Posterior vena cava (tissue), 2 donors: ENCODE data around the gene DLGAP1. TPM values are rescaled to one million over a fixed set of nuclear protein-coding genes. Genes with fewer than 3 reads are reported as not detected.
"Not testable (repeated sequence)": the region's sequence is repeated elsewhere in the genome, so short reads cannot be mapped to it uniquely, and the experiment has no call there.

Source experiments
- DNase-seq: peaks from one replicate; pipeline ENCODE4 v3.0.0-alpha.2; 2020; ENCODE audit warnings: low spot score
- intact Hi-C, 2 donors: fragments of 100-400 bp; cut with DNase I; formaldehyde crosslinking; loops; one replicate each; pipeline versions ENCODE4 v1.14.1 to v1.14.2; 2022 to 2023
- total RNA-seq, 2 donors: library from RNA; stranded (reverse); fragmentation: NEBNext Ultra II Directional; extraction: Animal tissue kit (Norgen Biotek cat#: 25700); gene quantifications; one replicate each; pipeline ENCODE4 v1.2.1, GENCODE V29; 2021
- donor health status: DM: yes; HTN: yes; CAD: no.
- donor health status: DM: yes; HTN: yes; CAD: no.

Gene DLGAP1
- total RNA-seq, 2 donors from 2014 or later = 0.05 to 0.32 TPM

DNA sequence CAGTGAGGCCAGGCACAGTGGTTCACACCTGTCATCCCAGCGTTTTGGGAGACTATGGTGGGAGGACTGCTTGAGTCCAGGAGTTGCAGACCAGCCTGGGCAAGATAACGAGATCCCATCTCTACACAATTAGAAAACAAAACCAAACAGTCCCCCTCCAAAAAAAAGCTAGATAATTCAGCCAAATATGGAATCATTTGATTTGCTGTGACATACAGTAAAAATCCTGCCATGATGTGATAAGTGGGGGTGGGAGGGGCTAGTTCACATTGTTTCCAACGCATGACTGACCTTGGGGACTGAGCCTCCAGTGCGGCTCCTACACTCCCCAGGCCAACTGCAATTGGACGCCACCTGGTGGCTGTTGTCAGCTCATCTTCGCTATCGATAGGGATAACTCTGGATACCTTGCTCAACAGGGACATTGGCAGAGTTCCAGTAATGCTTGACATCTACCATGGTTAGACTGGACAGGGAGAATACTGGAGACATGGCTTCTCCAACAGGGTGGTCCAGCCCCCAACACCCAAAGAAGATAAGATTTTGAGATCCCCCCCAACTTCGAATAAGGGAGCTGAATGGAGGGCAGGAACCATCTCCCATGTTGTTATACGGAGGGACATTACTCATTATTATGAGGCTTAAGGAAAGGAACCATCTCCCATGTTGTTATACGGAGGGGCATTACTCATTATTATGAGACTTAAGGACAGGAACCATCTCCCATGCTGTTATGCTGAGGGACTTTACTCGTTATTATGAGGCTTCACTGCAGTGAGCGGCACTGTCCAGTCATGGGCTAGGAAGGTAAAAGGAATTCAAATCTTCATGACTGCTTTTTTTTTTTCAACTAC lies 869.2 kb downstream of the DLGAP1 start:
- peak; percentile 92 for DNase-seq
- intact Hi-C loops = loop anchor here in 1 of 2 donors (10.0 kb wide), 1 partner anchor 301 kb away; no protein-coding TSS in a partner anchor

DNA sequence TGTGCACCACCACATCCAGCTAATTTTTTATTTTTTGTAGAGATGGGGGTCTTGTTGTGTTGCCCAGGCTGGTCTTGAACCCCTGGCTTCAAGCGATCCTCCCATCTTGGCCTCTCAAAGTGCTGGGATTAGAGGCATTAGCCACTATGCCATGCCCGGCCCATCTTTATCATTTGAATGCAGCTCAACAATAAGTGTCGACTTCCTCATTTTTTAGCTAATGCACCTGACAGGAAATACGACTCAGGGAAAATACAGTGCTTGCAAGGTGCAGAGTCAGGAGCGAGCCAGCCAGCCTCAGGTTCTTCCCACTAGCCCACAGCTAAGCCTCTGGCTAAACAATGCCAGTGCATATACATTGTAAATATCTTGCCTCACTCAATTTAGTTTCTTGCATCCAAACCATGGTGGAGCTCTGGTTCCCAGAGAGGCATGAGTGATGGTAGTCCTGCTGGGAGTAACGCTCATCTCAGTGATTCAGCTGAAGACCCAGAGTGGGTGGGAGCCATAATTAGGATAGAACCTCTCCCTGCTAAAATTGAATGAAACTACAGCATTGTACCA lies 870.1 kb downstream of the DLGAP1 start:
- no peak for DNase-seq
- intact Hi-C loops = loop anchor here in 1 of 2 donors (10.0 kb wide), 1 partner anchor 300 kb away; no protein-coding TSS in a partner anchor

DNA sequence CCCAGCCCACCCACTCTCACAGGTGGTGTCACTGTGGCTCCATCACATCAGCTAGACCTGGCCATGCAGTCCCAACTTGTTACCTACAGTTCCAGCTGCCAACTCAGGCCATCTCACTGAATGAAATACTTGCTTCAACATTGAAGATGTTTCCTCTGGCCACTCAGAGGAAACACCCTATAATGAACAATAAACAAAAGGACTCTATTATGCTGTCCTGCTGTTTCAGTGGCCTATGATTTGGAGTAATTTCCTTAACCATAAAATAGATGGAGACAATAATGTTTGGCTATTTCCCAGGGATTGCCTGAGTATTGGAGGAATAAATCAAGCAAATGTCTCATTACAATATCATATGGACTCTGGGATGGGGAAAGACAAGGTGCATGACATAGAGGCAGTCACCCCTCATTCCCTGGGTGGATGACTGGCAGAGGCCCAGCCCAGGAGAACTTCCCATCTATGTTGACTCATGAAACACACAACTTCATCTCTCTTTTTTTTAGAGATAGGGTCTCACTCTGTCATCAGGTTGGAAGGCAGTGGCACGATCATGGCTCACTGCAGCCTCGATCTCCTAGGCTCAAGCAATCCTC lies 870.7 kb downstream of the DLGAP1 start:
- intact Hi-C loops = loop anchor here in 1 of 2 donors (10.0 kb wide), 1 partner anchor 300 kb away; no protein-coding TSS in a partner anchor
- no peak for DNase-seq

DNA sequence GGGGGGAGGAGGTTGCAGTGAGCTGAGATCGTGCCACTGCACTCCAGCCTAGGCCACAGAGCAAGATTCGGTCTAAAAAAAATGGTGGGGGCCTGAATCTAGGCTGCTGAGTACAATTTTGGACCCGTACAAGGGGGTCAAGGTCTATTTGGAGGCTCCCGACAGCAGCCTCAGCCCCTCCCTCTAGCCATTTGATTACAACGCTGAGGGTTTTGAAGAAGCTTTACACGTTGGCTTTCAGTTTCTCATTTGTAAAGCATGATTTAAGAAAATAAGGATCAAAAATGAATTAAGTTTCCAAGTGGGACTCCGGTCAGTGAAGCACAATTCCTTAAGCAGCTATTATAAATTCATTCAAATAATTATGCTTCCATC lies 871.2 kb downstream of the DLGAP1 start:
- intact Hi-C loops = loop anchor here in 1 of 2 donors (10.0 kb wide), 1 partner anchor 299 kb away; no protein-coding TSS in a partner anchor
- DNase-seq = no peak

DNA sequence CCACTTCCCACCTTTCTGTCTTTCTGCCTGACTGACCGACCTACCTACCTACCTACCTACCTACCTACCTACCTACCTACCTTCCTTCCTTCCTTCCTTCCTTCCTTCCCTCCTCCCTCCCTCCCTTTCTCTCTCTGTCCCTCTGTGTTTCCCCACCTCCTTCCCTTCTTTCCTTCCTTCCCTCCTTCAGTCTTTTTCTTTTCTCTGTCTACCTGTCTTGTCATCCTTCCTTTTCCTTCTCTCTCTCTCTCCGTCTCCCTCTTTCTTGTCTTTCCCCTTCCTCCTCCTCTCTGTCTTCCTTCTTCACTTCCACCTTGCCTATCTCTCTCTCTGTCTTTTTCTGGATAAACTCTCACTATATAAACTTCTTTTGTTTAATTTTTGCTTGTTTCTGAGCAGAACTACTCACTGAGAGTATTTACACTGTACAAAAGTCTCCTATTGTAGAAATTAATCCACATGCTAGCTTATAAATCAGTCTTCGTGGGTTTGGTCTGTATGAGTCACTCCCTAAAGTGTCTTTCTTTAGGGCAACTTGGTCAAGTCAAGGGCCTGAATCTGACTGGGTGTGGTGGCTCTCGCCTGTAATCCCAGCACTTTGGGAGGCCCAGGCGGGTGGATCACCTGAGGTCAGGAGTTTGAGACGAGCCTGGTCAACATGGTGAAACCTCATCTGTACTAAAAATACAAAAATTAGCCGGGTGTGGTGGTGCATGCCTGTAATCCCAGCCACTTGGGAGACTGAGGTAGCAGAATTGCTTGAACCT lies 871.8 kb downstream of the DLGAP1 start:
- DNase-seq = not testable (repeated sequence)
- intact Hi-C loops = loop anchor here in 1 of 2 donors (10.0 kb wide), 1 partner anchor 298 kb away; no protein-coding TSS in a partner anchor

DNA sequence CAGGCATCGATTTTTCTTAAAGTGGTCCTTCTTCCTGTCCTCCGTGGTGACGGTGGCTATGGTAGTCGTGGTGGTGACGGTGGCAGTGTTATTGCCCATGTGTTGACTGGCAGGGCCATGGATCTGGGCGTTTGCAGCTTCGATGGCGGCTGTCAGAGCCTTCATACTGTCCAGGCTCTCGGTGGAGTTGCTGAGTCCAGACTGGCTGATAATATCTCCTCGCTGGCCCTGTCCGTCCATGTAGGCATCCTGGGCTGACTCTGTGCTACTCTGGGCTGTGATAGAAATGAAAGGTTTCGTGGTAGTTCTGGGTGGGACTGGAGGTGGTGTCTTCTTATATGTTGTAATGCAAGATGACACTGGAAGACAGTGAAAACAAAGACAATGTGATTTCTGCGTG lies 873.2 kb downstream of the DLGAP1 start:
- DNase-seq = no peak
- intact Hi-C loops = loop anchor here in 1 of 2 donors (10.0 kb wide), 1 partner anchor 297 kb away; no protein-coding TSS in a partner anchor

DNA sequence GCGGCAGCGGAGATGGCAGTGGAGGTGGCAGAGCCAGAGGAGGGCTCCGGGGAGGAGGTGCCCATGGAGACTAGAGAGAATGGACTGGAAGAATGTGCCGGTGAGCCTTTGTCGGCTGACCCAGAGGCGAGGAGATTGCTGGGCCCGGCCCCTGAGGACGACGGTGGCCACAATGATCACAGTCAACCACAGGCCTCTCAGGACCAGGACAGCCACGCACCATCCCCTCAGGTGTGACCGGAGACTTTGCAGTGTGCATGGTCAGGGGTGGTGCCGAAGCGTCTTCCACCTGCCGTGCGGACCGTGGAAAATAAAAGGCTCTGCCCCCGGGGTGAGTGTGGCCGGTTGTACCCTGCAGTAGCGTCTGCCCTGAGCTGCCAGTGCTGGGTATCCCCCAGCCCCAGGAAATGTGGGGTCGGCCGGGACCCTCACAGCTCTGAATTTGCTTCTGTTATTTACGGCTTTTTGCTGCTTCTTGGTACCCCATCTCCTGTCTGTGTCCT lies 874.5 kb downstream of the DLGAP1 start:
- DNase-seq = not testable (repeated sequence)
- intact Hi-C loops = loop anchor here in 1 of 2 donors (10.0 kb wide), 1 partner anchor 296 kb away; no protein-coding TSS in a partner anchor

DNA sequence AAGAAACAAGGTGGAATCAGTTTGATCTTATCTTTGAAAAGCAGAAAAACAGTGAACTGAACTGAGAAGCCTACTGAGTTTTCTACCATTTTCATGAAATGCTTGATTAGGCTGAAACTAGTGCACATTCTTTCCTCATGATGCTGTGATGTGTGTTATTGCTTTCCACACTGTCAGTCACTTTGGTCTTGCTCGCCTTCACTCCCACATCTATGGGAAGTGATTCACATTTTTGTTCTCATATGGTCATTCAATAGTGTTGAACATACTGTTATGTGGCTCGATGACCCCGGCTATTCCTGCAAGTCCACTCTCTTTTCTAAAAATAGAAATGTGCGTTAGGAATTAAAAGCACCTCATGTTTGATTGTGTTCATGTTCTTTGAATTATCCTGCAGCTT lies 875.4 kb downstream of the DLGAP1 start:
- intact Hi-C loops = loop anchor here in 1 of 2 donors (10.0 kb wide), 1 partner anchor 295 kb away; no protein-coding TSS in a partner anchor
- no peak for DNase-seq

DNA sequence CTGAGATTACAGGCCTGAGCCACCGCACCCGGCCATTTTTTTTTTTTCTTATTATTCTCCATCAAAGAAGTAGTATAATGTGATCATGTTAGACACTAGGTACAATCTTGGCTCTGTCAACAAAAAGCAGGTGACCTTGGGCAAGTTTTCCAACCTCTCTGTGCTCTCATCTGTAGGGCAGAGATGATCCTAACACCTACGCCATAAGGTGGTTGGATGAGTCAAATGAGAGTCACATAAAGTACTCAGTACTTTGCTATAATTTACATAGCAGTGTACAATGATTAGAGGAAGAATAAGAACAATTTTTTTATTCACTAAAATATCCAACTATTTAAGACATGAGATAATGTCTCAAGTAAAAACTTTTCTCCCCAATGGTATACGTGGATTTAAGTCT lies 876.5 kb downstream of the DLGAP1 start:
- intact Hi-C loops = no loop called here
- DNase-seq = no peak

DNA sequence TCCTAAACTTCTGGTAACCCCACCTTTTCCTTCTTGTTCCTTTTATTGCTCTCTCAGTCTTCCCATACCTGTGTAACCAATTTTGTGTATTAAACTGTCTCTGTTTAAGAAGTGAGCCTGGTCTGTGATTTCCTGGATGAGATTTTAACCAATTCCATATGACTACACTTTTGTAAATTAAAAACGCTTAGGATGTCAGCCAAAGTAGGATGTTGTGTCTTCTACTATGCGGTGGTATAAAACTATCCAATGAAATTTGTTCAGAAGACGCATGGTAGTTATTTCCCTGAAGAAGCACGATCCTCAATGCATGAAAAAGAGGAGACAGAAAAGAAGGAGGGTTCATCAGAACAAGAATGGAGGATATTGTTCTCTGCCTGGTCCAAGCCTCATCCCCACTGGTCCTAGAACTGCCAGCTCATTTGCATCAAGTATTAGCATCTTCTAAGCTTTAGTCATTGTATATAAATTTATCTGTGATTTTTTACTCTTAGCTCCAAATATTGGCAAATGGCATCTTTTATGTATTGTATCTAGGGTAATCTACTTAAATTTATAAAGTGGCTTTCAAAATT lies 877.7 kb downstream of the DLGAP1 start:
- DNase-seq = no peak
- intact Hi-C loops = no loop called here

DNA sequence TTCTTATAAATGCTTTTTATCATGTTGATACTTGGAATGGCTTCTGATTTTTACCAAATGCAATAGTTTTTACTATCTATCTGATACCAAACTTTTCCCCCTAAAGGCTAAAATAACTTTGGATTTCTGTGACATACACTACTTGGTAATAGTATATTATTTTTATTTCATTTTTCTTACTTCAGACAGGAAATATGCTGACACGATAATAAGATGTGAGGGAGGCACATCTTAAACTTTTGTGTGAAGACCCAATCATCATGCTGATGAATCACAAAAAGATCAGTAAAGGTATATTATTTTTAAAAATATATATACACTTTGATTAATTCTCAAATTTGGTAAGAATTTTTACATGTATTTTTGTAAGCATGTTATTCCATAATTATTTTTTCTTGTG lies 882.3 kb downstream of the DLGAP1 start:
- DNase-seq = no peak

DNA sequence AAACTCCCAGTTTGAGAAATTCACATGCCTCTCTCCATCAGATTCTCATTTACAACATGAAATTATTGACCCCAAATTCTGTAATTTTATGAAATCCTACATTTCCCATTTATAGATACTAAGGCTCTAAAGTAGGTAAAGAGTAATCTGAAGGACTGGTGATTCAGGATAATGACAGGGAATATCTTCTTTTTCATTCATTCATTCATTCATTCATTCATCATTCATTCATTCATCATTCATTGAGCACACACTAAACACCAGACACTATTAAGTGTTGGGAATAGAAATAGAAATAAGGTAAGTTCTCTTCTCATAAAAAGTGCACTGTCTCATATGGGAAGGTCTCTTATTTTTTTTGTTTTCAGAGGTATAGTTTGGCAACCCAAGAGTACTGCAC lies 888.3 kb downstream of the DLGAP1 start:
- DNase-seq = no peak
- intact Hi-C loops = no loop called here

More for the DNA sequence above, 882.3 kb downstream of the DLGAP1 start:
- intact Hi-C loops = loop anchor here in 1 of 2 donors (1.0 kb wide), 1 partner anchor 7 kb away; no protein-coding TSS in a partner anchor

DNA sequence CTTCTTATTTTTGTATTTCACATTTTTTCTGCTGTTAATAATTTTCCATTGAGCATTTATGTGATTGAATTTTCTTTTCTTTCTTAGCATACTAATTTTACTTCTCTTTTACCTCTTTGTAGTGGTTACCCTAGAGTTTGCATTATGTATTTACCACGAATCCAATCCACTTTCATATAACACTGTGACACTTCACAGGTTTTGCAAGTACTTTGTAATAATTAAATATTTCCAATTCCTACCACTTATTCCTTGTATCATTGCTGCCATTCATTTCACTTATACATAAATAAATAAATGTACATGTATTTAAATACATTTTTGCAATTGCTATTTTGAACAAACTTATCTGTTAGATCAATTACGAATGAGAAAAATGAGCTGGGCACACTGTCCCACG lies 894.4 kb downstream of the DLGAP1 start:
- intact Hi-C loops = no loop called here
- no peak for DNase-seq

DNA sequence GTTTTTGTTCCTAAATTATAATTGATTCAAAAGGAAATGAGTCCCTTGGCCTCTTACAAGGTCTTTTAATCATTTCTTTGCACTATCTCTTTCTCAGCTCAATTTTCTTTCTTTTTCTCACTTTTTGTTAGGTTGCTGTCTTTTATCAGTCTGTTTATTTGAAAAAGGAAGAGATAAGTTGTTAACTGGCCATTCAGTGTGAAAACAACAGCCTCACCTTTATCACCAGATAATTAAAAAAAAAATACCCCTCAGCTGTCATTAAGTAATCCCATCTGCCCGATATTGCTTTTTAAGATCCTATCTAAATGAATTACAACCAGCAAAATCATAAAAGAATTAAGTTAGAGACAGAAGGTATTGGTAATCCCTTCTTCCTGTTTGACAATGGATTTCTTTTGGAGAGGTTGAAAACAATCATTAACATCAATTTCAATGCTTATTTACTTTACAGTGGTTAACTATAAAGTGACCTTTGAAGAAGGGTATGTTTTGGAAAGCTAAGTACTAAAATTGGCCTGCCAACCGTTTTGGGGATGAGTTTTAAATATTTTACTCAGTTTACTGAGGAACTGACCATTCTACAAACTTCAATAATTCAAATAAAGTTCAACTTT lies 900.2 kb downstream of the DLGAP1 start:
- no peak for DNase-seq
- intact Hi-C loops = no loop called here

DNA sequence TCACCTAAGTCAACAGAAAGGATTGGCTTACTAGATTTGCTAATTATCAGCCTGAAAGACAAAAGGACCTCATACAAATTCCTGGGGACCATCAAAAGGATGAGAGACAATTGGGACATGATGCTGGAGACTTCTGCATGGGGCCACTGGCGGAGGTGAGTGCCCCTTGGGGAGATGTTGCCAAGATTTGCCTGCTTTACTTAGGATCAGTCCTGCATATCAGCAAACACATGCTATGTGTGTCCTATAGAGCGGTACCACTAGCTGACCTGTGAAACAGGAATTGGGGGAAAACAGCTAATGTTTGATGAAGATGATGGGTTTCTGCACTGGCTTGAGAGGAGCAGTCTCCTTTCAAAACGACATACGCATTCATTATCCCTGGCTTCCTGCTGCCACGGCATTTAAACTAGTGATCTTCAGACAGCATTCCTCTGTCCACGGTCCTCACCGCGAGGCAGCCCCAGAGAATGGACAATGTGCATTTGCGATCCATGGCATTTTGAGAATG lies 901.0 kb downstream of the DLGAP1 start:
- intact Hi-C loops = no loop called here
- no peak for DNase-seq

DNA sequence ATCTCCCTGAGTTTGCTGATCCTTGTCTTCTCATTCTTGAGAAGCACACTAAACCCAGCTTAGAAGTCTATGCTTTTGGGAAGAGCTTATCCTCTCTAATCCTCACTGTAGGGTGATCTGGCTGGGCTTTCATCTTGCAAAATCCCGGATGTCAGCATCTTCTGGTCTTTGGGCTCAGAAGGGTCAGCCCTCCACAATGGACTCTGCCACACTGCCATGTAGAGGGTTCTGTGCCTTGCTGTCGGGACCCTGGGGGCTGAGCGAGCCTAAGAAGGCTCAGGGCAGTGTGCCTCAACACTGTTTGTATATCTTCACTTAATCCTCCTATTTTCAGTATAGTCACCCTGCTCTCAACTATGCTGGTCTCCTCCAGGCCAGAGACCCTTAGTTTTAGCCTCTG lies 902.8 kb downstream of the DLGAP1 start:
- DNase-seq = no peak
- intact Hi-C loops = no loop called here

DNA sequence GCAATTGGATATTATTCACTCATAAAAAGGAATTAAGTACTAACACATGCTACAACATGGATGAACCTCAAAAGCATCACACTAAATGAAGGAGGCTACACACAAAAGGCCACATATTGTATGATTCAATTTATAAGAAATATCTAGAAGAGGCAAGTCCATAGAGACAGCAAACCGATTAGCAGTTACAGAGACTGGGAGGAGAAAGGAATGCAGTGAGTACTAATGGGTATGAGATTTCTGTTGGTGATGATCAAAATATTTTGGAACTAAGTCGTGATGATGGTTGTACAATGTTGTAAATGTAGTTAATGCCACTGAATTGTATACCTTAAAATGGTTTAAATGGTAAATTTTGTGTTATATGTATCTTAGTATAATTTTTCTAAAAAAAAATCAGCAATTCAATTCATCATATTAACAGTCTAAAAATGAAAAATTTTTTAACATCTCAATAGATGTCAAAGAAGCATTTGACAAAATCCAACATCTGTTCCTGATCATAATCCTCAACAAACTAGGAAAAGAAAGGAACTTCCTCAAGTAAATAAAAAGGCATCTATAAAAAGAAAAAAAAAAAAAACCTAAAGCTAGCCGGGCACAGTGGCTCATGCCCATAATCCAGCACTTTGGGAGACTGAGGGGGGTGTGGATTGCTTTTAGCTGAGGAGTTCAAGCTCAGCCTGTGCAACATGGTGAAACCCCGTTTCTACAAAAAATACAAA lies 907.1 kb downstream of the DLGAP1 start:
- no peak for DNase-seq
- intact Hi-C loops = no loop called here
